Measurements from ENCODE around the gene DHDDS. TPM values are rescaled to one million over a fixed set of nuclear protein-coding genes. Genes with fewer than 3 reads are reported as not detected.

The DHDDS gene
- total and polyA plus RNA-seq, 5 experiments from 2014 or later = 15.1 to 36.5 (median 20.7) TPM

DNA sequence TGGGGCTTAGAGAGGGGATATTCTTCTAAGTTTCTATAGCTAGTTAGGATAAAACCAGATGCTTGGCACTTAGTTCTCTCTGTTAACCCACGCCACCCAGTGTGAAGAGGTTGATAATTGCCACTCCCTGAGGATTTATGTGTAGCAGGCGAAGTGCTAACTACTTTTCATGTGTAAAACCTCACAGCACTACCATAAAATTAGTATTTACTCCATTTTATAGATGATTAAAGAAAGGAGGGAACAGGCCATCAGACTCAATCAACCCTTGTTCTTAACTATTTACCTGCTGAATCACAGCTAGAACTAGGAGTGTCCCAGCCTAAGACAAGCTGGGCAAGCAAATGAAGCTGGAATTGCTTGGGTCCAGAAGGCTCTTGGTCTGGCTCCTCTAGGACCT lies 12.6 kb upstream of the DHDDS start:
- H3K9me3 Mint-ChIP-seq = no peaks in the 10 kb centered on the region
- peaks cover 0 to 22% (median 1%) of the 10 kb centered on the region in 5 donors for H3K27me3 Mint-ChIP-seq
- no peak overlapping the region for H3K4me3 Mint-ChIP-seq
- H3K27ac Mint-ChIP-seq = no peak overlapping the region
- peaks cover 0 to 3% (median 1%) of the 10 kb centered on the region in 4 donors for H3K4me1 Mint-ChIP-seq
- ATAC-seq (no peak), DNase-seq (no peak)
- POLR2A ChIA-PET = interaction anchor here (0.5 kb wide), 1 partner anchor 17 kb away, joined by 3 read pairs; no protein-coding TSS in a partner anchor
- no peaks in the 10 kb centered on the region for H3K36me3 Mint-ChIP-seq

- ATAC-seq (no peak), DNase-seq (no peak)
- peaks cover 2 to 16% (median 9%) of the 10 kb centered on the region in 5 donors for H3K27me3 Mint-ChIP-seq
- H3K27ac Mint-ChIP-seq = no peak overlapping the region
- peak overlapping the region in 2 of 10 donors; percentile 10 to 55 for H3K4me3 Mint-ChIP-seq
- peaks cover 0 to 5% (median 4%) of the 10 kb centered on the region in 3 donors for H3K36me3 Mint-ChIP-seq
- POLR2A ChIA-PET = no interaction called here
- H3K9me3 Mint-ChIP-seq = no peaks in the 10 kb centered on the region
- H3K4me1 Mint-ChIP-seq = peaks cover 4 to 27% (median 24%) of the 10 kb centered on the region in 4 donors
These were observed 2.4 kb upstream of the DHDDS start for GRCh38 chr1:26429721-26430120.

DNA sequence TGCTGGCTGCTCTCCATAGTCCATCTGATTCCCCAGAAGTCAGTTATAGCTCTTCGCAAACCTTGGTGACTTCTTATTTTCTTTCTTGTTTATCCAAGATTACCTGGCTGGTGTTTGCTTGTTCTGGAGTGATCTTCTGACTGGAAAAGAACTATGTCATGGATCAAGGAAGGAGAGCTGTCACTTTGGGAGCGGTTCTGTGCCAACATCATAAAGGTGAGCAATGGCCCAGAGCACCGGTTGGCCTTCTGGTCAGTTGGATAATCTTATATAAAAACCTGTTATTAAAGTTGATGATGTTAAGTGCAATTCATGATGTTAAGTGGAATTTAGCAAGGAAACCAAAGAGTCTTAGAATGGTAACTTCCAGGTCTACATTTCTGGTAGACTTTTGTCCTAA lies 672 bp downstream of the DHDDS start:
- H3K4me3 Mint-ChIP-seq = peak overlapping the region; percentile 91 to 100 (median 96)
- POLR2A ChIA-PET = interaction anchor here (0.9 to 4.2 kb wide), 11 partner anchors 9 to 1058 kb away, joined by 3 to 43 read pairs (median 5); partner anchors contain the start of genes CD52, HMGN2 and SH3BGRL3
- DNase-seq = no peak
- peaks cover 0 to 24% (median 4%) of the 10 kb centered on the region in 3 donors for H3K36me3 Mint-ChIP-seq
- H3K9me3 Mint-ChIP-seq = no peaks in the 10 kb centered on the region
- peaks cover 4 to 27% (median 24%) of the 10 kb centered on the region in 4 donors for H3K4me1 Mint-ChIP-seq
- peak overlapping the region in 9 of 10 donors; percentile 13 to 98 (median 97) for H3K27ac Mint-ChIP-seq
- no peak for ATAC-seq
- peaks cover 0 to 2% (median 0%) of the 10 kb centered on the region in 5 donors for H3K27me3 Mint-ChIP-seq

GRCh38 chr1:26434161-26434752 lies 2.1 kb downstream of the DHDDS start:
- Mint-ChIP-seq H3K27me3 (peaks cover 0 to 2% (median 0%) of the 10 kb centered on the region in 5 donors), H3K4me3 (peak overlapping the region in 1 of 10 donors; percentile 12), H3K36me3 (peaks cover 4 to 39% (median 6%) of the 10 kb centered on the region in 3 donors), H3K27ac (peak overlapping the region in 1 of 10 donors; percentile 55), H3K4me1 (peaks cover 4 to 31% (median 24%) of the 10 kb centered on the region in 4 donors), H3K9me3 (no peaks in the 10 kb centered on the region)
- DNase-seq (no peak), ATAC-seq (no peak)
- POLR2A ChIA-PET = interaction anchor here (0.8 to 4.2 kb wide), 2 partner anchors 37 to 417 kb away, joined by 6 to 43 read pairs; partner anchors contain the start of gene HMGN2

DNA sequence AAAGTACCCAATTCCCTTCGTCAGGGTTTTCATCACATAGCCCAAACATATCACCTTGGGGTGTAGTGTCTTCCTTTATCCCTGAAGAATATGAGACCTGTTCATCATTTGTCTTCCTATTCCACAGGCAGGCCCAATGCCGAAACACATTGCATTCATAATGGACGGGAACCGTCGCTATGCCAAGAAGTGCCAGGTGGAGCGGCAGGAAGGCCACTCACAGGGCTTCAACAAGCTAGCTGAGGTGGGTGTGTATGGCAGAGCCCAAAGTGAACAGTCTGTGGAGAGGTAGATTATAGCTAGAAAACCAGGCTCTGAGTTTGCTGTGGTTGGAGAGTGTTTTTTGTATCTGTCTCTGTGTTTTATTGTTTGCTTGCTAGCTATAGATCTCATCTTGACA lies 5.9 kb downstream of the DHDDS start:
- Mint-ChIP-seq H3K27me3 (no peaks in the 10 kb centered on the region), H3K36me3 (peaks cover 4 to 74% (median 16%) of the 10 kb centered on the region in 3 donors), H3K4me3 (no peak overlapping the region), H3K27ac (no peak overlapping the region), H3K9me3 (no peaks in the 10 kb centered on the region), H3K4me1 (peaks cover 2 to 16% (median 12%) of the 10 kb centered on the region in 4 donors)
- POLR2A ChIA-PET = no interaction called here
- DNase-seq (no peak), ATAC-seq (no peak)

- Mint-ChIP-seq H3K4me1 (peaks cover 0 to 5% (median 2%) of the 10 kb centered on the region in 4 donors), H3K9me3 (no peaks in the 10 kb centered on the region), H3K36me3 (peaks cover 0 to 88% (median 19%) of the 10 kb centered on the region in 3 donors), H3K4me3 (no peak overlapping the region), H3K27ac (no peak overlapping the region), H3K27me3 (no peaks in the 10 kb centered on the region)
- POLR2A ChIA-PET = no interaction called here
- DNase-seq = no peak
- ATAC-seq = no peak
These were observed 8.1 kb downstream of the DHDDS start for GRCh38 chr1:26440259-26440658.

GRCh38 chr1:26449868-26450267 lies 17.7 kb downstream of the DHDDS start:
- Mint-ChIP-seq H3K27me3 (no peaks in the 10 kb centered on the region), H3K27ac (peak overlapping the region in 1 of 10 donors; percentile 49), H3K4me1 (no peaks in the 10 kb centered on the region), H3K36me3 (peaks cover 0 to 79% (median 24%) of the 10 kb centered on the region in 3 donors), H3K4me3 (no peak overlapping the region), H3K9me3 (no peaks in the 10 kb centered on the region)
- no peak for ATAC-seq
- POLR2A ChIA-PET = no interaction called here
- DNase-seq = no peak

DNA sequence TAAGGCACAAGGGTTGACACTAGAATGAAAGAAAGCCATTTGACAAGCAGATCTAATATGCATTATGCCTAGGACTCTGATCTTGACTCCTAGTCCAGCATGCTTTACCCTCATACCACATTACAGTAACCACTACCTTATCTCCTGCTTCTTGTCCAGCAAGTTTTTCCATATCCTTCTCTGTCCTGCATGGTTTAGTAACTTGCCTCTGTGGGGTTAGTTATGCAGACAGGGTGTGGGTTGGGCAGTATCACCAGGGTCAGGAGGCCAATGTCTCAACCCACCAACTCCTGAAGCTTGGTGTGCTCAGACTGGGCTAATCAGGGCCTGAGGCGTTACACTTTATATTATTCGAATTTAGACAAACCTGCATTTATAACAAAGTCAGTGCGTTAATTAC lies 18.8 kb downstream of the DHDDS start:
- H3K9me3 Mint-ChIP-seq = no peaks in the 10 kb centered on the region
- no peaks in the 10 kb centered on the region for H3K27me3 Mint-ChIP-seq
- DNase-seq (no peak), ATAC-seq (no peak)
- no peaks in the 10 kb centered on the region for H3K4me1 Mint-ChIP-seq
- H3K27ac Mint-ChIP-seq = no peak overlapping the region
- no peak overlapping the region for H3K4me3 Mint-ChIP-seq
- POLR2A ChIA-PET = no interaction called here
- peaks cover 0 to 80% (median 24%) of the 10 kb centered on the region in 3 donors for H3K36me3 Mint-ChIP-seq

GRCh38 chr1:26452459-26453183 lies 20.5 kb downstream of the DHDDS start:
- no peaks in the 10 kb centered on the region for H3K27me3 Mint-ChIP-seq
- POLR2A ChIA-PET = interaction anchor here (0.5 kb wide), 1 partner anchor 241 kb away, joined by 3 read pairs; no protein-coding TSS in a partner anchor
- no peak overlapping the region for H3K4me3 Mint-ChIP-seq
- H3K27ac Mint-ChIP-seq = no peak overlapping the region
- peaks cover 0 to 71% (median 19%) of the 10 kb centered on the region in 3 donors for H3K36me3 Mint-ChIP-seq
- H3K9me3 Mint-ChIP-seq = no peaks in the 10 kb centered on the region
- H3K4me1 Mint-ChIP-seq = no peaks in the 10 kb centered on the region
- DNase-seq = no peak
- ATAC-seq = no peak

GRCh38 chr1:26459148-26459547 lies 27.0 kb downstream of the DHDDS start:
- POLR2A ChIA-PET = no interaction called here
- Mint-ChIP-seq H3K36me3 (peaks cover 7 to 73% (median 10%) of the 10 kb centered on the region in 3 donors), H3K4me3 (no peak overlapping the region), H3K4me1 (no peaks in the 10 kb centered on the region), H3K9me3 (no peaks in the 10 kb centered on the region), H3K27me3 (no peaks in the 10 kb centered on the region), H3K27ac (peak overlapping the region in 1 of 10 donors; percentile 5)
- ATAC-seq (no peak), DNase-seq (no peak)

- no peak for DNase-seq
- Mint-ChIP-seq H3K4me3 (no peak overlapping the region), H3K9me3 (no peaks in the 10 kb centered on the region), H3K36me3 (peaks cover 7 to 71% (median 10%) of the 10 kb centered on the region in 3 donors), H3K4me1 (no peaks in the 10 kb centered on the region), H3K27ac (no peak overlapping the region), H3K27me3 (no peaks in the 10 kb centered on the region)
- ATAC-seq = no peak
- POLR2A ChIA-PET = interaction anchor here (1.4 kb wide), 1 partner anchor 12 kb away, joined by 4 read pairs; the partner anchor contains the start of gene HMGN2
These were observed 27.5 kb downstream of the DHDDS start for GRCh38 chr1:26459573-26460031.

GRCh38 chr1:26468911-26469310 lies 36.8 kb downstream of the DHDDS start:
- Mint-ChIP-seq H3K27me3 (no peaks in the 10 kb centered on the region), H3K4me1 (peaks cover 14 to 29% (median 26%) of the 10 kb centered on the region in 4 donors), H3K27ac (no peak overlapping the region), H3K4me3 (no peak overlapping the region), H3K36me3 (peaks cover 0 to 52% (median 15%) of the 10 kb centered on the region in 3 donors), H3K9me3 (no peaks in the 10 kb centered on the region)
- ATAC-seq = no peak
- no peak for DNase-seq
- POLR2A ChIA-PET = no interaction called here

GRCh38 chr1:26469558-26469957 lies 37.4 kb downstream of the DHDDS start:
- peaks cover 0 to 56% (median 15%) of the 10 kb centered on the region in 3 donors for H3K36me3 Mint-ChIP-seq
- ATAC-seq = no peak
- peaks cover 15 to 35% (median 32%) of the 10 kb centered on the region in 4 donors for H3K4me1 Mint-ChIP-seq
- DNase-seq = no peak
- H3K4me3 Mint-ChIP-seq = no peak overlapping the region
- POLR2A ChIA-PET = interaction anchor here (0.6 to 0.7 kb wide), 2 partner anchors 27 to 443 kb away, joined by 3 read pairs; no protein-coding TSS in a partner anchor
- no peaks in the 10 kb centered on the region for H3K9me3 Mint-ChIP-seq
- peak overlapping the region in 1 of 10 donors; percentile 48 for H3K27ac Mint-ChIP-seq
- H3K27me3 Mint-ChIP-seq = no peaks in the 10 kb centered on the region

Measured in naive thymus-derived CD8-positive, alpha-beta T cell (primary cell).